K562 (cell line): ENCODE results near the gene DARS2. TPM values are rescaled to one million over a fixed set of nuclear protein-coding genes. Genes with fewer than 3 reads are reported as not detected.

Experiments
- ATAC-seq: fragments of 200-7000 bp; cut with Tn5 transposase; 3 replicates; pipeline ENCODE4 v1.9.1; 2020; ENCODE audit warnings: moderate library complexity
- BruUV-seq: library from RNA; stranded (reverse); fragments of 400-500 nt; replicated peaks from 2 replicates; lab custom pipeline; 2021; lab: Mats Ljungman, UMichigan
- CTCF ChIA-PET: fragments of 300-600 bp; formaldehyde crosslinking; extraction: SDS; loops from one replicate; lab custom pipeline; 2021; ENCODE audit warnings: low intra/inter-chr PET ratio; lab: Yijun Ruan, JAX
- POLR2A ChIA-PET: fragments of 300-600, 350-650 bp; sonication (Branson Sonifier 250); formaldehyde crosslinking; extraction: SDS; loops from one replicate; lab custom pipeline; 2021; ENCODE audit warnings: antibody characterized with exemption, inconsistent platforms; lab: Yijun Ruan, JAX
- DNase-seq, 4 experiments: peaks; one replicate each; pipeline versions ENCODE4 v3.0.0 to v3.0.0-alpha.2; 2011 to 2018; ENCODE audit warnings: low spot score in 3 of 4, mixed read lengths in 3 of 4; ENCODE audit errors: extremely low read depth in 1 of 4
- FAIRE-seq: peaks from 2 replicates; lab custom pipeline; 2011; peaks lifted over from hg19 to GRCh38; lab: Jason Lieb, UNC
- H2AFZ ChIP-seq: 2 replicates; pipeline ENCODE4 v1.6.0; 2011; ENCODE audit warnings: low read depth, low read length, control low read depth, inconsistent platforms
- H3K27ac ChIP-seq: fragments of 200-600 bp; 3 replicates; pipeline ENCODE4 v1.8.0; 2011; ENCODE audit warnings: low read depth, mild to moderate bottlenecking, control low read depth, inconsistent platforms, low read length, moderate library complexity, mixed read lengths; ENCODE audit errors: extremely low read depth
- H3K27me3 ChIP-seq, 2 experiments: fragments of 300-600 bp in 1 of 2; 2 replicates in 1 of 2; 3 replicates in 1 of 2; pipeline versions ENCODE4 v1.6.0 to v1.8.0; 2011; ENCODE audit warnings: inconsistent platforms in 2 of 2, low read length in 2 of 2, mild to moderate bottlenecking in 1 of 2, mixed read lengths in 1 of 2, moderate library complexity in 1 of 2; ENCODE audit not compliant: control insufficient read depth in 2 of 2, insufficient read depth in 2 of 2
- H3K36me3 ChIP-seq: fragments of 300-600 bp; 3 replicates; pipeline ENCODE4 v1.8.0; 2011; ENCODE audit warnings: mild to moderate bottlenecking, low read length, inconsistent platforms; ENCODE audit not compliant: control insufficient read depth, insufficient read depth
- H3K4me1 ChIP-seq, 2 experiments: fragments of 200-600 bp in 1 of 2; replicated peaks in 1 of 2; 2 replicates in 1 of 2; 3 replicates in 1 of 2; pipeline versions ENCODE4 v1.5.1 to v1.8.0; 2011; ENCODE audit warnings: inconsistent platforms in 2 of 2, low read length in 2 of 2, mild to moderate bottlenecking in 1 of 2, mixed read lengths in 1 of 2, moderate library complexity in 1 of 2; ENCODE audit not compliant: control insufficient read depth in 2 of 2, insufficient read depth in 2 of 2
- H3K4me2 ChIP-seq: 2 replicates; pipeline ENCODE4 v1.6.1; 2011; ENCODE audit warnings: low read length, control low read depth, inconsistent platforms, mixed read lengths; ENCODE audit not compliant: insufficient read depth
- H3K4me3 ChIP-seq: fragments of 200-600 bp; sonication (generic), shearing (Covaris generic); 2 replicates; pipeline ENCODE4 v1.5.1; 2016; ENCODE audit warnings: control low read depth, inconsistent platforms
- H3K79me2 ChIP-seq: fragments of 200-600 bp; 3 replicates; pipeline ENCODE4 v1.8.0; 2011; ENCODE audit warnings: low read length, inconsistent platforms; ENCODE audit not compliant: control insufficient read depth, insufficient read depth
- H3K9ac ChIP-seq, 2 experiments: 2 replicates each; pipeline versions ENCODE4 v1.6.0 to v1.6.1; 2011; ENCODE audit warnings: low read depth in 2 of 2, low read length in 2 of 2, control low read depth in 1 of 2, inconsistent platforms in 1 of 2, mild to moderate bottlenecking in 1 of 2, mixed read lengths in 1 of 2; ENCODE audit not compliant: insufficient read depth in 1 of 2
- H3K9me1 ChIP-seq: one replicate; pipeline ENCODE4 v1.6.0; 2011; ENCODE audit warnings: inconsistent platforms, mild to moderate bottlenecking, low read length, moderate library complexity; ENCODE audit not compliant: control insufficient read depth, insufficient read depth
- H3K9me3 ChIP-seq: replicated peaks from 2 replicates; pipeline ENCODE4 v1.5.1; 2011; ENCODE audit warnings: low read depth, low read length, inconsistent platforms; ENCODE audit not compliant: control insufficient read depth, insufficient read depth
- H4K20me1 ChIP-seq: replicated peaks from 2 replicates; pipeline ENCODE4 v1.6.1; 2011; ENCODE audit warnings: low read length, inconsistent platforms, mixed read lengths; ENCODE audit not compliant: control insufficient read depth, insufficient read depth
- ETV5 ChIP-seq: sonication (generic); formaldehyde crosslinking; IDR thresholded peaks from 2 replicates; pipeline ENCODE4 v1.4.0; 2020; ENCODE audit warnings: low read depth, mild to moderate bottlenecking, missing genetic modification reagents
- NR1H2 ChIP-seq: sonication (generic); formaldehyde crosslinking; IDR thresholded peaks from 2 replicates; pipeline ENCODE4 v1.4.0; 2020; ENCODE audit warnings: mild to moderate bottlenecking, missing genetic modification reagents
- TAF15 ChIP-seq: fragments of 200-400 bp; formaldehyde crosslinking; IDR thresholded peaks from 2 replicates; pipeline ENCODE4 v1.6.1; 2017; ENCODE audit warnings: mild to moderate bottlenecking, low read depth, low read length, moderate library complexity
- TOE1 ChIP-seq, 2 experiments: fragments of 450-650 bp in 1 of 2; sonication (generic) in 1 of 2; formaldehyde crosslinking in 1 of 2; IDR thresholded peaks; 2 replicates each; pipeline versions ENCODE4 v1.7.1 to v1.8.0; 2016 to 2022; ENCODE audit warnings: borderline replicate concordance in 2 of 2, mild to moderate bottlenecking in 2 of 2, antibody characterized with exemption in 1 of 2, inconsistent platforms in 1 of 2, low read depth in 1 of 2, missing genetic modification reagents in 1 of 2, moderate library complexity in 1 of 2
- ZEB2 ChIP-seq: fragments of 450-650 bp; IDR thresholded peaks from 2 replicates; pipeline ENCODE4 v1.6.1; 2016
- ZNF644 ChIP-seq: fragments of 200-800 bp; sonication (Bioruptor generic); IDR thresholded peaks from 2 replicates; pipeline ENCODE4 v1.6.1; 2016; ENCODE audit warnings: low read depth, missing genetic modification characterization, missing compliant biosample characterization
- ZNF717 ChIP-seq: fragments of 250-450 bp; sonication (Bioruptor Pico); IDR thresholded peaks from 2 replicates; pipeline ENCODE4 v1.5.0; 2021
- ZNF830 ChIP-seq: fragments of 250-450 bp; sonication (Bioruptor Pico); IDR thresholded peaks from 2 replicates; pipeline ENCODE4 v1.5.0; 2021; ENCODE audit warnings: mild to moderate bottlenecking
- WGBS: fragments of 100-300 bp; shearing (Covaris generic); methylation state at CpG from one replicate; pipeline ENCODE4 v1.1.6; 2016; ENCODE audit warnings: low coverage, mixed read lengths; ENCODE audit not compliant: insufficient coverage; ENCODE audit errors: missing lambda C conversion rate; 5-methylcytosine and 5-hydroxymethylcytosine counted together
- in situ Hi-C: fragments of 300-500 bp; cut with MboI; formaldehyde crosslinking; loops from 4 replicates; pipeline ENCODE4 v1.15.0; 2018; ENCODE audit warnings: inconsistent platforms, mixed read lengths
- intact Hi-C: fragments of 100-400 bp; cut with micrococcal nuclease; formaldehyde crosslinking; loops from 2 replicates; pipeline ENCODE4 v1.14.2; 2022
- polyA plus RNA-seq, 8 experiments: library from polyadenylated mRNA; depleted of rRNA in 4 of 8; stranded (reverse) in 5 of 8; unstranded in 3 of 8; fragments of >200 nt; fragmentation: Nextera tagmentation in 2 of 8; fragmentation: Illumina TruSeq in 1 of 8; extraction: Ambion mirVana in 2 of 8; extraction: Trizol in 1 of 8; gene quantifications; 2 replicates each; pipeline versions ENCODE4 v1.2.1 to v1.2.3, GENCODE V29; 2011 to 2014; ENCODE audit warnings: inconsistent platforms in 1 of 8, missing spikeins in 1 of 8
- total RNA-seq, 7 experiments: library from RNA; depleted of rRNA in 6 of 7; stranded (reverse); fragments of >200 nt in 6 of 7; fragmentation: Illumina TruSeq in 2 of 7; extraction: Trizol in 2 of 7; gene quantifications; 2 replicates each; pipeline versions ENCODE4 v1.2.1 to v1.2.3, GENCODE V29; 2011 to 2021; ENCODE audit warnings: low replicate concordance in 1 of 7
- TF ChIP-seq, protein P1 (sequence below): fragments of 250-450 bp; sonication (Bioruptor Pico); IDR thresholded peaks from 2 replicates; pipeline ENCODE4 v1.5.0; 2021; ENCODE audit warnings: mild to moderate bottlenecking, borderline replicate concordance

DARS2 gene
- total and polyA plus RNA-seq, 9 of the 15 experiments (the other 6 are each of a cell fraction or from before 2014, with no cell fraction given): 36.4 to 96.7 (median 68.6) TPM

DNA sequence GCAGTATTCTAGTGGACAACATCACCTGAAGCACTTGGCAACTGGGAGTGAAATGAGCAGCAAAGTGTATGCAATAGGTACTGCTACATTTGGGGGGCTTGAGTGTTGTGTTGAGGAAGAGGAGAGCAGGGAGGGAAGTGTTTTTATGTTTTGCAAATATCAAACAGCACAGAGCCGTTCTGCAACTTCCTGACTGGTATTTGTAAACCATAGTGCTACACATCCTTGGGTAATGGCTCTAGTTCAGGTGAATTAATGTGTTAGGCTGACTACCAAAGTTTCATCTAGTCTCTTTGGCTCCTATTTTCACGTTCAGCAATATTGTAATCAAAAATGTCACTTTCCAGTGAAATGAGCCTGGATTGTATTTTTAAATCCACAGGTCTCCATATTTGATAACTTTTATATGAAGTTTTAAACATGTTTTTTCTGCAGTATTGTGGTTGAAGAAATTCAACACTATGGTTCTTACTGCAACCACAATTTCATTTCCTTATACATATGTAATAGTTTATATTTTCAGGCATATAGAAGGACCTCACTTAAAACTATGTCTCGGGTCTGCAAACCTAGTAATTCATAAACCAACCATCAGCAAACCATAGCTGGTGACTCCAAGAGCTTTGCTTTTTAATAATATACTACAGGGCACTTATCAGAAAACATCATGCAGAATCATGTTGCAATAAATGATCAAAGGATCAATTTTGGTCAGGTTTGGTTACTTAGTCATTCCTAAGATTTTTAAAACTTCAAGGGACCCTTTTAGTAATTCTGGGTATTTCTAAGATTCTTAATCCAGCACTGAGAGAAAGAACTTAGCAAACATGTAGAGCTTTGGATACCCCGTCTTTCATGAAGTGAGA is 62.5 kb downstream of the DARS2 start:
- FAIRE-seq (no peak), ATAC-seq (no peak), DNase-seq (no peak)
- Histone ChIP-seq H2AFZ (no peak overlapping the region), H3K9me3 (no peaks in the 10 kb centered on the region), H3K27ac (no peak overlapping the region), H3K27me3 (no peaks in the 10 kb centered on the region), H3K9me1 (no peaks in the 10 kb centered on the region), H3K9ac (no peak overlapping the region), H3K36me3 (peaks cover 14% of the 10 kb centered on the region; the same call in 2 of the 3 replicates), H4K20me1 (no peaks in the 10 kb centered on the region), H3K4me1 (no peaks in the 10 kb centered on the region), H3K79me2 (no peaks in the 10 kb centered on the region), H3K4me3 (no peak overlapping the region), H3K4me2 (no peak overlapping the region)
- in situ Hi-C loops: no loop called here
- ChIA-PET POLR2A (interaction anchor here (0.7 to 2.9 kb wide), 2 partner anchors 18 to 19 kb away, joined by 3 to 26 read pairs; partner anchors contain the start of genes GAS5 and ZBTB37), CTCF (no interaction called here)
- BruUV-seq: no TSS peak
- intact Hi-C loops: no loop called here
- no peak for TF ChIP-seq TAF15
- no peak for TF ChIP-seq ZNF717
- no peak for TF ChIP-seq ZNF644
- TF ChIP-seq TOE1 (IDR thresholded peaks at IDR 0.05; ENCODE audit: borderline replicate concordance): no peak
- no peak for TF ChIP-seq TOE1 (CRISPR knock-in tag; IDR thresholded peaks at IDR 0.05; ENCODE audit: borderline replicate concordance, low read depth)
- TF ChIP-seq, protein P1, sequence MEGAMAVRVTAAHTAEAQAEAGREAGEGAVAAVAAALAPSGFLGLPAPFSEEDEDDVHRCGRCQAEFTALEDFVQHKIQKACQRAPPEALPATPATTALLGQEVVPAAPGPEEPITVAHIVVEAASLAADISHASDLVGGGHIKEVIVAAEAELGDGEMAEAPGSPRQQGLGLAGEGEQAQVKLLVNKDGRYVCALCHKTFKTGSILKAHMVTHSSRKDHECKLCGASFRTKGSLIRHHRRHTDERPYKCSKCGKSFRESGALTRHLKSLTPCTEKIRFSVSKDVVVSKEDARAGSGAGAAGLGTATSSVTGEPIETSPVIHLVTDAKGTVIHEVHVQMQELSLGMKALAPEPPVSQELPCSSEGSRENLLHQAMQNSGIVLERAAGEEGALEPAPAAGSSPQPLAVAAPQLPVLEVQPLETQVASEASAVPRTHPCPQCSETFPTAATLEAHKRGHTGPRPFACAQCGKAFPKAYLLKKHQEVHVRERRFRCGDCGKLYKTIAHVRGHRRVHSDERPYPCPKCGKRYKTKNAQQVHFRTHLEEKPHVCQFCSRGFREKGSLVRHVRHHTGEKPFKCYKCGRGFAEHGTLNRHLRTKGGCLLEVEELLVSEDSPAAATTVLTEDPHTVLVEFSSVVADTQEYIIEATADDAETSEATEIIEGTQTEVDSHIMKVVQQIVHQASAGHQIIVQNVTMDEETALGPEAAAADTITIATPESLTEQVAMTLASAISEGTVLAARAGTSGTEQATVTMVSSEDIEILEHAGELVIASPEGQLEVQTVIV (CRISPR knock-in tag): no peak
- TF ChIP-seq ETV5 (CRISPR knock-in tag): no peak
- no peak for TF ChIP-seq ZNF830 (CRISPR knock-in tag)
- TF ChIP-seq ZEB2: no peak
- no peak for TF ChIP-seq NR1H2 (CRISPR knock-in tag)
- 70% methylated on average over 4 of the region's 4 CpGs for WGBS
